Tibial nerve (tissue), 3 donors: ENCODE data around the gene POLL.

Experiments
- POLR2A ChIP-seq, 2 donors: fragments of 450-650 bp; IDR thresholded peaks; one replicate each; pipeline ENCODE4 v1.6.1; 2017; ENCODE audit warnings: antibody characterized with exemption in 2 of 2, mild to moderate bottlenecking in 2 of 2, moderate library complexity in 2 of 2
- TF ChIP-seq, protein P1 (sequence below), 5 experiments: fragments of 200-600 bp in 3 of 5; fragments of 450-650 bp in 2 of 5; sonication (generic) in 3 of 5; IDR thresholded peaks; one replicate each; pipeline ENCODE4 v1.5.1; 2016 to 2019; ENCODE audit warnings: antibody characterized with exemption in 5 of 5, mild to moderate bottlenecking in 3 of 5, moderate library complexity in 2 of 5

DNA sequence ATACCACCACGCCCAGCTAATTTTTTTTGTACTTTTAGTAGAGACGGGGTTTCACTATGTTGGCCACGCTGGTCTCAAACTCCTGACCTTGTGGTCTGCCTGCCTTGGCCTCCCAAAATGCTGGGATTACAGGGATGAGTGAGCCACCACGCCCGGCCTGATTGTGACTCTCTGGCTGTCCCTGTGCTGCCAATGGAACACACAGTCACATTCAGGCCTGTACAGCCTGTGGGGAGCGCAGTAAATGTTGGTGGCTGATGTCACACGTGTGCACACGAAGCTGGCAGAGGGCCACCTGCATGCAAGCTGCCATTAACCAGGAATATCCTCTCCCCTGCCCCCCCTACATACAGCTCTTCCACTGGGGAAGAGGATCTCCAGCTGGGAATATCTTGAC, 22.1 kb downstream of the POLL start:
- TF ChIP-seq, protein P1, sequence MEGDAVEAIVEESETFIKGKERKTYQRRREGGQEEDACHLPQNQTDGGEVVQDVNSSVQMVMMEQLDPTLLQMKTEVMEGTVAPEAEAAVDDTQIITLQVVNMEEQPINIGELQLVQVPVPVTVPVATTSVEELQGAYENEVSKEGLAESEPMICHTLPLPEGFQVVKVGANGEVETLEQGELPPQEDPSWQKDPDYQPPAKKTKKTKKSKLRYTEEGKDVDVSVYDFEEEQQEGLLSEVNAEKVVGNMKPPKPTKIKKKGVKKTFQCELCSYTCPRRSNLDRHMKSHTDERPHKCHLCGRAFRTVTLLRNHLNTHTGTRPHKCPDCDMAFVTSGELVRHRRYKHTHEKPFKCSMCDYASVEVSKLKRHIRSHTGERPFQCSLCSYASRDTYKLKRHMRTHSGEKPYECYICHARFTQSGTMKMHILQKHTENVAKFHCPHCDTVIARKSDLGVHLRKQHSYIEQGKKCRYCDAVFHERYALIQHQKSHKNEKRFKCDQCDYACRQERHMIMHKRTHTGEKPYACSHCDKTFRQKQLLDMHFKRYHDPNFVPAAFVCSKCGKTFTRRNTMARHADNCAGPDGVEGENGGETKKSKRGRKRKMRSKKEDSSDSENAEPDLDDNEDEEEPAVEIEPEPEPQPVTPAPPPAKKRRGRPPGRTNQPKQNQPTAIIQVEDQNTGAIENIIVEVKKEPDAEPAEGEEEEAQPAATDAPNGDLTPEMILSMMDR (IDR thresholded peaks at IDR 0.05), result no peak
- TF ChIP-seq POLR2A (IDR thresholded peaks at IDR 0.05), result no peak
